Smooth muscle cell (in vitro differentiated cells): Measurements from ENCODE around the gene KLHL29. TPM values are rescaled to one million over a fixed set of nuclear protein-coding genes. Genes with fewer than 3 reads are reported as not detected.

Experiments
- DNase-seq: peaks from one replicate; lab custom pipeline; 2025; ENCODE audit not compliant: unreplicated experiment; lab: John Stamatoyannopoulos, UW
- H2AFZ ChIP-seq: fragments of 200-600 bp; sonication (generic); 2 replicates; pipeline ENCODE4 v1.6.0; 2016; ENCODE audit warnings: antibody characterized with exemption, low read depth, mild to moderate bottlenecking
- H3F3A ChIP-seq: fragments of 200-600 bp; sonication (generic); 2 replicates; pipeline ENCODE4 v1.6.0; 2017; ENCODE audit warnings: antibody characterized with exemption, low read depth
- H3K27ac ChIP-seq: fragments of 200-600 bp; sonication (generic); 2 replicates; pipeline ENCODE4 v1.5.1; 2016; ENCODE audit warnings: low read depth, mild to moderate bottlenecking
- H3K27me3 ChIP-seq: fragments of 200-600 bp; sonication (generic); 2 replicates; pipeline ENCODE4 v1.6.1; 2016; ENCODE audit warnings: low read depth, mild to moderate bottlenecking
- H3K36me3 ChIP-seq: fragments of 200-600 bp; sonication (generic); 2 replicates; pipeline ENCODE4 v1.5.1; 2016; ENCODE audit warnings: low read depth
- H3K4me1 ChIP-seq: fragments of 200-600 bp; sonication (generic); 2 replicates; pipeline ENCODE4 v1.5.1; 2016; ENCODE audit warnings: low read depth
- H3K4me2 ChIP-seq: fragments of 200-600 bp; sonication (generic); 2 replicates; pipeline ENCODE4 v1.6.0; 2016; ENCODE audit warnings: mild to moderate bottlenecking
- H3K4me3 ChIP-seq: fragments of 200-600 bp; sonication (generic); 2 replicates; pipeline ENCODE4 v1.5.1; 2016; ENCODE audit warnings: mild to moderate bottlenecking
- H3K79me2 ChIP-seq: fragments of 200-600 bp; sonication (generic); 2 replicates; pipeline ENCODE4 v1.6.0; 2016; ENCODE audit warnings: low read depth, mild to moderate bottlenecking
- H3K9ac ChIP-seq: fragments of 200-600 bp; sonication (generic); 2 replicates; pipeline ENCODE4 v1.6.0; 2016; ENCODE audit warnings: low read depth
- H3K9me3 ChIP-seq: fragments of 200-600 bp; sonication (generic); replicated peaks from 2 replicates; pipeline ENCODE4 v1.5.1; 2016; ENCODE audit warnings: low read depth
- H4K20me1 ChIP-seq: fragments of 200-600 bp; sonication (generic); 2 replicates; pipeline ENCODE4 v1.6.0; 2016; ENCODE audit warnings: low read depth
- WGBS: methylation state at CpG from one replicate; pipeline ENCODE4 v1.1.7; 2016; ENCODE audit warnings: low lambda C conversion rate; 5-methylcytosine and 5-hydroxymethylcytosine counted together
- polyA plus RNA-seq: library from polyadenylated mRNA; unstranded; fragments of >200 nt; fragmentation: Nextera tagmentation; extraction: Ambion mirVana; gene quantifications from 2 replicates; pipeline ENCODE4 v1.2.1, GENCODE V29; 2016
- total RNA-seq: library from RNA; depleted of rRNA; stranded (reverse); fragments of >200 nt; gene quantifications from 2 replicates; pipeline ENCODE4 v1.2.3, GENCODE V29; 2014
- TF ChIP-seq, protein P1 (sequence below): fragments of 200-600 bp; sonication (generic); IDR thresholded peaks from 2 replicates; pipeline ENCODE4 v1.5.1; 2017; ENCODE audit warnings: borderline replicate concordance, mild to moderate bottlenecking, antibody characterized with exemption; ENCODE audit not compliant: insufficient read depth, poor library complexity, severe bottlenecking

The KLHL29 gene
- total and polyA plus RNA-seq, 2 experiments from 2014 or later, result 3.1 to 6.6 TPM

DNA sequence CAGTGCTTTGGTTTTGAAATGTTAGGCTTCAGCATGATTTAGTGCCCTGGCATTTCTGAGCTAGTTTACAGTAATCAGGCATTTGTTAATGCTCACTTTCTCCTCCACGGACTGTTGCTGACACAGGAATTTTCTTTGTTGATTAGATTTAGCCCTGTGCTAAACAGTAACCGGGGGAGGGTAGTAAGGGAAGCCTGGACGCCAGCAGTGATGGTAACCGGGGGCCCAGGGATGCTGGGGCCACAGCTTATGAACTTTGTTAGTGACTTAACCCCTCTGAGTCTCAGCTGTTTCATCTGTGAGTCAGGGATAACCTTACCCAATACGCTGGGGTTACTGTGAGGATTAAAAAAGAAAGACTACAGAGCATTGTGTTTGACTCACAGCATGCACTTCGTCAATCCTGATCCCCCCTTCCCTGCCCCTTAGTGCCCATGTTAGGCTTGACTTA lies 33.5 kb downstream of the KLHL29 start:
- H3K27me3 ChIP-seq, result no peaks in the 10 kb centered on the region
- under 1% methylated on average over 6 of the region's 6 CpGs for WGBS
- H3F3A ChIP-seq, result peaks cover 7% of the 10 kb centered on the region
- no peak overlapping the region for H3K4me3 ChIP-seq
- no peak for DNase-seq
- H3K4me1 ChIP-seq, result peaks cover 28% of the 10 kb centered on the region
- H3K4me2 ChIP-seq, result peak overlapping the region; percentile 47
- H3K27ac ChIP-seq, result peak overlapping the region; percentile 85
- H3K9me3 ChIP-seq, result no peaks in the 10 kb centered on the region
- H2AFZ ChIP-seq, result no peak overlapping the region
- H4K20me1 ChIP-seq, result no peaks in the 10 kb centered on the region
- TF ChIP-seq, protein P1, sequence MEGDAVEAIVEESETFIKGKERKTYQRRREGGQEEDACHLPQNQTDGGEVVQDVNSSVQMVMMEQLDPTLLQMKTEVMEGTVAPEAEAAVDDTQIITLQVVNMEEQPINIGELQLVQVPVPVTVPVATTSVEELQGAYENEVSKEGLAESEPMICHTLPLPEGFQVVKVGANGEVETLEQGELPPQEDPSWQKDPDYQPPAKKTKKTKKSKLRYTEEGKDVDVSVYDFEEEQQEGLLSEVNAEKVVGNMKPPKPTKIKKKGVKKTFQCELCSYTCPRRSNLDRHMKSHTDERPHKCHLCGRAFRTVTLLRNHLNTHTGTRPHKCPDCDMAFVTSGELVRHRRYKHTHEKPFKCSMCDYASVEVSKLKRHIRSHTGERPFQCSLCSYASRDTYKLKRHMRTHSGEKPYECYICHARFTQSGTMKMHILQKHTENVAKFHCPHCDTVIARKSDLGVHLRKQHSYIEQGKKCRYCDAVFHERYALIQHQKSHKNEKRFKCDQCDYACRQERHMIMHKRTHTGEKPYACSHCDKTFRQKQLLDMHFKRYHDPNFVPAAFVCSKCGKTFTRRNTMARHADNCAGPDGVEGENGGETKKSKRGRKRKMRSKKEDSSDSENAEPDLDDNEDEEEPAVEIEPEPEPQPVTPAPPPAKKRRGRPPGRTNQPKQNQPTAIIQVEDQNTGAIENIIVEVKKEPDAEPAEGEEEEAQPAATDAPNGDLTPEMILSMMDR, result no peak
- peak overlapping the region; percentile 45 for H3K9ac ChIP-seq
- H3K79me2 ChIP-seq, result no peaks in the 10 kb centered on the region
- no peaks in the 10 kb centered on the region for H3K36me3 ChIP-seq

DNA sequence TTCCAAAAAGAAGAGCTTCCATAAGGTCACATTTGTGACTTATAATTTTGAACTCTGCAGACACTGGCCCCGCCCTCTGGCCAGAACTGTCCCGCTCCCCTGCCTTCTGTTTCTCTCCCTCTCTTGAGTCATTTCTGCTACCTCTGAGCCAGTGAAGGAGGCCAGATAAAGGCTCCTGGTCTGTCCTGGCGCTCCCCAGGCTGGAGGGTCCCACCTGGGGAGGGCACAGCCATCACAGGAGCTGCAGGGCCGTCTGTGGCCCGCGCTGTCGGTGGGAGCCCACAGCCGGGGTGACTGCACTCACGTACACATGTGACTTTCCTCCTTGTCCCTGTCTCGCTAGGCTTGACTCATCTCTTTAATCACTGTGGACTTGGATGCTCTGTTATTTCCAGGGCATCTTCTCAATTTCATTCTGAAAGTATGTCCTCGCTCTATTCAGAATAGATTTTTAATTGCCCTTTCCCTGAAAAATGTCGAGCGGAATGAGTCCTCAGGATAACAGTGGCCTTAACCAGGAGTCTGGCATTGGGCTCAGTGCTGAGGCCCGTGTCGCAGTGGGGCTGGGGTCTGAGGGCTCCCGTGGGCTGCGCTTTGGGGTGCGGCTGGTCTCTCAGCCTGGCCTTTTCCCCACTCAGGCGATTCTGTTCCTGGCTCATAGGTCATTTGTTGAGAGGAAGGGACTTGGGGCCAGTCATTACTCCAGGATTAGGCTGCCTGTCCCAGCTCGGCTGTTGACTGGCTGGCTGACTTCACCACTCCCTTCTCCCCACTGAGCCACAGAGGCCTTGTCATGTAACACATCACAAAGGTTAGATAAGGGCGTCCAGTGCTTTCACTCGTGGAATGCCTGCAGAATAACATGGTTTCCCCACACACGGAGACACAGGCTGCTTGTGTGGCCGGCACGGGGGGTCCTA lies 34.5 kb downstream of the KLHL29 start:
- H3F3A ChIP-seq, result peaks cover 7% of the 10 kb centered on the region
- no peak overlapping the region for H2AFZ ChIP-seq
- H3K9me3 ChIP-seq, result no peaks in the 10 kb centered on the region
- peaks cover 24% of the 10 kb centered on the region for H3K4me1 ChIP-seq
- H3K9ac ChIP-seq, result peak overlapping the region; percentile 45
- 51% methylated on average over 25 of the region's 25 CpGs for WGBS
- peak overlapping the region; percentile 42 for H3K4me2 ChIP-seq
- H4K20me1 ChIP-seq, result no peaks in the 10 kb centered on the region
- H3K4me3 ChIP-seq, result no peak overlapping the region
- no peaks in the 10 kb centered on the region for H3K27me3 ChIP-seq
- no peak for DNase-seq
- peak overlapping the region; percentile 85 for H3K27ac ChIP-seq
- TF ChIP-seq, protein P1, result no peak
- H3K79me2 ChIP-seq, result no peaks in the 10 kb centered on the region
- H3K36me3 ChIP-seq, result no peaks in the 10 kb centered on the region

DNA sequence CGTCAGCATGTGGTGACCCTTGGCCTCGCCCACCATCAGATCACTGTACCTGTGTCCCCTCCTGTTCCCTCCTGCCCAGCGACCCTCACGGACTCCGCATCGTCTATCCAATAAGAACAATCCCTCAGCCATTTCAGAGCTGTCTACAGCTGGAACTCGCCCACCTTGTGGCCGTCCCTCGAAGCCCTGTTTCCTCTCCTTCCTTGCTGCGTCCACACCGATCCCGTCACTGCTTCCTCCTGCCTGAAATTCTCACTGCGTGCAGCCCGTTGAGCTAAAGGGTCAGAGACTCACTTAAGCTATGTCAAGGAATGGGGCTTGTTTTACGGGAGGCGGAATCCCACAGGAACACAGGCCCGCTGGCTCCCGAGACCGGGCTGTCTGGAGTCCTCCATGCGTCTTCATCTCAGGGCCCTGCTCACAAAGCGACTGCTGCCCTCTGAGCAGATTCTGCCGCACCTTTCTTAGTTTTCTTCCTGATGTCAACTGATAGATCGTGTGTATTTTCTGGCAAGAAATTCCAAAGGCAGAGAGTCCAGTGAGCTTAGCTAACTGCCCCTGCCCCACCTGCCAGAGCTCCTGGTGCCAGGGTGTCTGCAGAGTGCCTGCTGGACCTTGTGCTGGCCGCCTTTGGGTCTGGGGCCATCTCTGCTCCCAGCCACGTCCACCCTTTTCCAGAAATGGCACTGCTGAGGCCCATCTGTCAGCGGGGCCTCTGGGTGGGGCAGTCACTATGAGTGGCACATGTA lies 35.3 kb downstream of the KLHL29 start:
- peak overlapping the region; percentile 85 for H3K27ac ChIP-seq

More for the DNA sequence above, 35.3 kb downstream of the KLHL29 start:
- Histone ChIP-seq H3F3A (peaks cover 4% of the 10 kb centered on the region), H3K4me1 (peaks cover 27% of the 10 kb centered on the region), H3K4me3 (no peak overlapping the region), H3K79me2 (no peaks in the 10 kb centered on the region), H3K4me2 (peak overlapping the region; percentile 42), H3K9me3 (no peaks in the 10 kb centered on the region), H3K27me3 (no peaks in the 10 kb centered on the region), H4K20me1 (no peaks in the 10 kb centered on the region), H2AFZ (no peak overlapping the region), H3K36me3 (no peaks in the 10 kb centered on the region), H3K9ac (no peak overlapping the region)
- no peak for DNase-seq
- TF ChIP-seq, protein P1, result no peak
- WGBS, result 91% methylated on average over 26 of the region's 26 CpGs
